Keratinocyte (primary cell): ENCODE measurements around the gene VPS13D. TPM values are rescaled to one million over a fixed set of nuclear protein-coding genes. Genes with fewer than 3 reads are reported as not detected.

Source experiments
- DNase-seq: peaks from one replicate; pipeline ENCODE4 v3.0.0-alpha.2; 2011; ENCODE audit warnings: low read depth, missing footprints, low spot score
- FAIRE-seq: peaks from 2 replicates; lab custom pipeline; 2011; peaks lifted over from hg19 to GRCh38; lab: Jason Lieb, UNC
- H2AFZ ChIP-seq: 2 replicates; pipeline ENCODE4 v1.6.0; 2012; ENCODE audit warnings: low read length, control low read depth, inconsistent platforms; ENCODE audit not compliant: control insufficient read depth
- H3K27ac ChIP-seq: 2 replicates; pipeline ENCODE4 v1.5.1; 2011; ENCODE audit warnings: low read length; ENCODE audit not compliant: control insufficient read depth, insufficient read depth
- H3K27me3 ChIP-seq: 3 replicates; pipeline ENCODE4 v1.6.0; 2011; ENCODE audit warnings: low read length; ENCODE audit not compliant: control insufficient read depth, insufficient read depth; ENCODE audit errors: extremely low read depth
- H3K36me3 ChIP-seq, 2 experiments: 2 replicates in 1 of 2; 3 replicates in 1 of 2; pipeline ENCODE4 v1.5.1; 2011; ENCODE audit warnings: low read length in 2 of 2, mild to moderate bottlenecking in 1 of 2; ENCODE audit not compliant: control insufficient read depth in 2 of 2, insufficient read depth in 2 of 2; ENCODE audit errors: extremely low read depth in 1 of 2
- H3K4me1 ChIP-seq: 3 replicates; pipeline ENCODE4 v1.5.1; 2011; ENCODE audit warnings: low read length; ENCODE audit not compliant: control insufficient read depth, insufficient read depth; ENCODE audit errors: extremely low read depth
- H3K4me2 ChIP-seq: 3 replicates; pipeline ENCODE4 v1.6.0; 2011; ENCODE audit warnings: low read depth, low read length; ENCODE audit not compliant: control insufficient read depth, insufficient read depth; ENCODE audit errors: extremely low read depth
- H3K4me3 ChIP-seq, 3 experiments: fragments of 200-600 bp in 1 of 3; sonication (generic) in 1 of 3; 2 replicates in 2 of 3; 3 replicates in 1 of 3; pipeline ENCODE4 v1.5.1; 2011 to 2016; ENCODE audit warnings: low read length in 3 of 3, mild to moderate bottlenecking in 3 of 3, control low read depth in 2 of 3, inconsistent platforms in 1 of 3, low read depth in 1 of 3, mixed read lengths in 1 of 3, mixed run types in 1 of 3, moderate library complexity in 1 of 3; ENCODE audit not compliant: control insufficient read depth in 2 of 3, insufficient read depth in 2 of 3; ENCODE audit errors: extremely low read depth in 1 of 3
- H3K79me2 ChIP-seq: 2 replicates; pipeline ENCODE4 v1.6.0; 2012; ENCODE audit warnings: low read length; ENCODE audit not compliant: control insufficient read depth, insufficient read depth
- H3K9ac ChIP-seq: 3 replicates; pipeline ENCODE4 v1.6.0; 2011; ENCODE audit warnings: low read length; ENCODE audit not compliant: control insufficient read depth, insufficient read depth; ENCODE audit errors: extremely low read depth
- H3K9me1 ChIP-seq: 3 replicates; pipeline ENCODE4 v1.6.0; 2011; ENCODE audit warnings: low read length; ENCODE audit not compliant: control insufficient read depth, insufficient read depth; ENCODE audit errors: extremely low read depth
- H3K9me3 ChIP-seq: 2 replicates; pipeline ENCODE4 v1.5.1; 2012; ENCODE audit warnings: low read depth, low read length; ENCODE audit not compliant: control insufficient read depth
- H4K20me1 ChIP-seq: 3 replicates; pipeline ENCODE4 v1.6.0; 2011; ENCODE audit warnings: low read length; ENCODE audit not compliant: control insufficient read depth, insufficient read depth; ENCODE audit errors: extremely low read depth
- CTCF ChIP-seq, 3 experiments: IDR thresholded peaks in 1 of 3; conservative IDR thresholded peaks in 1 of 3; optimal IDR thresholded peaks in 1 of 3; 2 replicates in 2 of 3; 3 replicates in 1 of 3; pipeline versions ENCODE3 to v1.5.1; 2011; ENCODE audit warnings: low read length in 3 of 3, mild to moderate bottlenecking in 3 of 3, moderate library complexity in 2 of 3, control low read depth in 1 of 3, inconsistent platforms in 1 of 3; ENCODE audit not compliant: insufficient read depth in 2 of 3; ENCODE audit errors: extremely low read depth in 1 of 3
- EZH2 ChIP-seq: IDR thresholded peaks from one replicate; pipeline ENCODE4 v1.6.1; 2012; ENCODE audit warnings: inconsistent platforms, mild to moderate bottlenecking, low read length, moderate library complexity
- dilution Hi-C: fragments of 300-500 bp; cut with MboI; formaldehyde crosslinking; loops from one replicate; pipeline ENCODE4 v1.7.0; 2020; ENCODE audit warnings: low sequenced_read_pairs; ENCODE audit not compliant: extremely low pct_ligation_motif_present
- polyA plus RNA-seq, 5 experiments: library from polyadenylated mRNA; depleted of rRNA in 3 of 5; stranded (reverse) in 3 of 5; stranded (forward) in 1 of 5; unstranded in 1 of 5; fragments of >200 nt; gene quantifications; 1 replicate in 1 of 5; 2 replicates in 3 of 5; 3 replicates in 1 of 5; pipeline versions ENCODE4 v1.2.1 to v1.2.3, GENCODE V29; 2011 to 2012; ENCODE audit warnings: missing spikeins in 2 of 5, low read depth in 1 of 5, low replicate concordance in 1 of 5

VPS13D gene
- polyA plus RNA-seq, 1 donor (not counting 4 experiments of a cell fraction or from before 2014, with no cell fraction given): 19.0 TPM

- FAIRE-seq: no peak
Measured at GRCh38 chr1:12201352-12202189, 28.3 kb upstream of the VPS13D start.

DNA sequence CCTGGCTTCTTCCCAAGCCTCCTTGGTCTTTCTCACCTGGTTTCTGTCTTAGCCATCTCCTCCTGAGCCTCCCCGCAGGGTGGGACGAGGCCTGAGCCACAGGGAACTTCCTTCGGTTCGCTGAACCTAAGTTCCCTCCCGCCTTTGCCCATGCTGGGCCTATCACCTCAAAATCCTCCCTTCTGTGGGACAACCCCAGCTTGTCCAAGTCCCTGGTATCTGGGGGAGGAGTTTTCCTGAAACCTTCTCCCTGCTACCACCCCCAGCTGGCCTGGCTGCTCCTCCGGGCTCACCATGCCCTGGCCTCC lies 27.7 kb upstream of the VPS13D start:
- H3K4me2 ChIP-seq: no peak overlapping the region
- no peaks in the 10 kb centered on the region for H4K20me1 ChIP-seq
- TF ChIP-seq EZH2: no peak
- no peaks in the 10 kb centered on the region for H3K4me1 ChIP-seq
- FAIRE-seq: no peak
- H2AFZ ChIP-seq: no peak overlapping the region
- H3K27me3 ChIP-seq: no peaks in the 10 kb centered on the region
- no peaks in the 10 kb centered on the region for H3K9me3 ChIP-seq
- DNase-seq: no peak
- dilution Hi-C loops: no loop called here
- H3K9me1 ChIP-seq: no peaks in the 10 kb centered on the region
- no peak overlapping the region for H3K27ac ChIP-seq
- no peaks in the 10 kb centered on the region for H3K79me2 ChIP-seq
- no peak overlapping the region for H3K9ac ChIP-seq
- H3K36me3 ChIP-seq: no peaks in the 10 kb centered on the region
- H3K4me3 ChIP-seq: no peak overlapping the region

More at GRCh38 chr1:12201352-12202189, 28.3 kb upstream of the VPS13D start:
- Histone ChIP-seq H3K27me3 (no peaks in the 10 kb centered on the region), H3K4me3 (no peak overlapping the region), H3K9me1 (no peaks in the 10 kb centered on the region), H3K4me1 (no peaks in the 10 kb centered on the region), H4K20me1 (no peaks in the 10 kb centered on the region), H3K9ac (no peak overlapping the region), H3K79me2 (no peaks in the 10 kb centered on the region), H3K9me3 (no peaks in the 10 kb centered on the region), H3K36me3 (no peaks in the 10 kb centered on the region), H3K27ac (no peak overlapping the region), H2AFZ (no peak overlapping the region), H3K4me2 (no peak overlapping the region)
- dilution Hi-C loops: no loop called here
- no peak for TF ChIP-seq EZH2
- no peak for TF ChIP-seq CTCF (optimal IDR thresholded peaks at IDR 0.05 in 1 of 3, IDR thresholded peaks at IDR 0.05 in 1 of 3, conservative IDR thresholded peaks at IDR 0.05 in 1 of 3; ENCODE audit: extremely low read depth in 1 of 3, insufficient read depth in 2 of 3, low read length in 3 of 3)
- DNase-seq: no peak

DNA sequence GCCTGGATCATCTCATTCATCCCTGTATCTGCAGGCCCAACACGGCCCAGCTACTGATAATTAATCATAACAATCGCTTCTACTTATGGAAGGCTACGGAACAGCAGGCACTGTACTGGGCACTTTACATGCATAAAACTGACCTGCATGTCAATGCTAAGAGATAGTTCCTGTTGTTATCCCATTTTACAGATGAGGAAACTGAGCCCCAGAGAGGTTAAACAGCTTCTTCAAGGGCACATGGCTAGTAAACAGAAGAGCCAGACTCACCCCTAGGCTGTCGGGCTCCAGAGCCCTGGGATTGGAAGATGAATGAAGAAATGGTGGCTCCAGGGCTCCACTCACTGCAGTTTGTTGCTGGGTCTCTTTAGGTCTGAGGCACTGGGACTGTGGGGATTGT lies 27.3 kb upstream of the VPS13D start:
- Histone ChIP-seq H3K4me1 (no peaks in the 10 kb centered on the region), H3K9me3 (no peaks in the 10 kb centered on the region), H3K9me1 (no peaks in the 10 kb centered on the region), H3K4me2 (no peak overlapping the region), H3K27ac (no peak overlapping the region), H3K27me3 (no peaks in the 10 kb centered on the region), H3K4me3 (no peak overlapping the region), H3K9ac (no peak overlapping the region), H3K36me3 (no peaks in the 10 kb centered on the region), H4K20me1 (no peaks in the 10 kb centered on the region), H2AFZ (no peak overlapping the region), H3K79me2 (no peaks in the 10 kb centered on the region)
- dilution Hi-C loops: no loop called here
- FAIRE-seq (no peak), DNase-seq (no peak)
- TF ChIP-seq EZH2 (no peak), CTCF (optimal IDR thresholded peaks at IDR 0.05 in 1 of 3, IDR thresholded peaks at IDR 0.05 in 1 of 3, conservative IDR thresholded peaks at IDR 0.05 in 1 of 3; ENCODE audit: extremely low read depth in 1 of 3, insufficient read depth in 2 of 3, low read length in 3 of 3) (no peak)
